ENCODE results near the gene GLI3.

DNA sequence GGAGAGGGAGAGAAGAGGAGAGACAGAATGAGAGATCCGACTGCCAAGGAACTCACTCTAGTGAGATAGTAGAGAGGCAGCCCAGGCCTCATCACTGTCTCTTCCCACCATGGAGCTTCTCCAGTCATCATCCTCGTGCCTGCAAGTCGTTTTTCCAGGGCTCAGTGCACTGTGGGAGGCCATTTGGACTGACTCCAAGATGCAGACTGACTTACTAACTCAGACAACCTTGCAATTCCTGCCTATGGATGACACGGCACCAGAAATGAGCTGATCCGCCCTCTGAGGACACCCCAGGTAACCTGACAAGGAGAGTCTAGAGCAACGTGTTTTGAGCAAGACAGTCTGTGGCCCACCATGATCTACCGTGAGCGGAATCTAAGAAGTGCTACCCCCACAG lies 154.9 kb downstream of the GLI3 start:
- TF ChIP-seq TAF1 (IDR thresholded peaks at IDR 0.05; ENCODE audit: low read depth, low read length) (no peak), POLR2AphosphoS5 (IDR thresholded peaks at IDR 0.05; ENCODE audit: low read depth, low read length) (no peak), POLR2A (IDR thresholded peaks at IDR 0.05; ENCODE audit: low read depth, low read length) (no peak), SPI1 (IDR thresholded peaks at IDR 0.05; ENCODE audit: low read depth, low read length) (no peak)
